ENCODE data around the gene RNF217. TPM values are rescaled to one million over a fixed set of nuclear protein-coding genes. Genes with fewer than 3 reads are reported as not detected.

Gene RNF217
- total RNA-seq, 1 experiment from 2014 or later: 12.2 TPM

DNA sequence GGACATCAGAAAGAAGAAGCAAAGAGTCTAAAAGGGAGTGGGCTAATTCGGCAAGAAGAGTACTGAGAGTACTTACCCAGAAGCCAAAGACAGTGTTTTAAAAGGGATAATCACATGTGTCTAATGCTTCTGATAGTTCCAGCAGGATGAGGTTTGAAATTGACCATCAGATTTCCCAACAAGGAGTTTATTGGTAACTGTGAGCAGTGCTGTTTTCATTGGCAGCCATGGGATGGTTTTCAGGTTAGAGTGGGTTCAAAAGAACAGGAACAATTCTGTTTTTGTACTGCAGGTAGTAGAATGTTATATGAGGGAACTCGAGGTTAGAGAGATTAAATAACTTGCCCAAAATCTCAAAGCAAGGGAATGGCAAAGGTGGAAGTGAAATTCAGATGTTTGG lies 8.5 kb downstream of the RNF217 start (continued):
- TF ChIP-seq, protein P1, sequence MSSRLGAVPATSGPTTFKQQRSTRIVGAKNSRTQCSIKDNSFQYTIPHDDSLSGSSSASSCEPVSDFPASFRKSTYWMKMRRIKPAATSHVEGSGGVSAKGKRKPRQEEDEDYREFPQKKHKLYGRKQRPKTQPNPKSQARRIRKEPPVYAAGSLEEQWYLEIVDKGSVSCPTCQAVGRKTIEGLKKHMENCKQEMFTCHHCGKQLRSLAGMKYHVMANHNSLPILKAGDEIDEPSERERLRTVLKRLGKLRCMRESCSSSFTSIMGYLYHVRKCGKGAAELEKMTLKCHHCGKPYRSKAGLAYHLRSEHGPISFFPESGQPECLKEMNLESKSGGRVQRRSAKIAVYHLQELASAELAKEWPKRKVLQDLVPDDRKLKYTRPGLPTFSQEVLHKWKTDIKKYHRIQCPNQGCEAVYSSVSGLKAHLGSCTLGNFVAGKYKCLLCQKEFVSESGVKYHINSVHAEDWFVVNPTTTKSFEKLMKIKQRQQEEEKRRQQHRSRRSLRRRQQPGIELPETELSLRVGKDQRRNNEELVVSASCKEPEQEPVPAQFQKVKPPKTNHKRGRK (CRISPR knock-in tag; IDR thresholded peaks at IDR 0.05; ENCODE audit: borderline replicate concordance): no peak
- TF ChIP-seq ELF4 (CRISPR knock-in tag; IDR thresholded peaks at IDR 0.05; ENCODE audit: low read depth) (no peak), NR3C1 (CRISPR knock-in tag; conservative IDR thresholded peaks at IDR 0.05; ENCODE audit: low read depth) (no peak), ZNF396 (CRISPR knock-in tag; IDR thresholded peaks at IDR 0.05; ENCODE audit: borderline replicate concordance) (no peak), JAZF1 (CRISPR knock-in tag; IDR thresholded peaks at IDR 0.05) (no peak), MYBL2 (CRISPR knock-in tag; IDR thresholded peaks at IDR 0.05) (no peak), NFE2L1 (CRISPR knock-in tag; IDR thresholded peaks at IDR 0.05) (no peak), ZNF532 (CRISPR knock-in tag; IDR thresholded peaks at IDR 0.05; ENCODE audit: borderline replicate concordance) (no peak), CBFB (CRISPR knock-in tag; IDR thresholded peaks at IDR 0.05; ENCODE audit: low read depth) (no peak)
- TF ChIP-seq, protein P2, sequence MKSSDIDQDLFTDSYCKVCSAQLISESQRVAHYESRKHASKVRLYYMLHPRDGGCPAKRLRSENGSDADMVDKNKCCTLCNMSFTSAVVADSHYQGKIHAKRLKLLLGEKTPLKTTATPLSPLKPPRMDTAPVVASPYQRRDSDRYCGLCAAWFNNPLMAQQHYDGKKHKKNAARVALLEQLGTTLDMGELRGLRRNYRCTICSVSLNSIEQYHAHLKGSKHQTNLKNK (CRISPR knock-in tag; IDR thresholded peaks at IDR 0.05): no peak
- TF ChIP-seq, protein P3, sequence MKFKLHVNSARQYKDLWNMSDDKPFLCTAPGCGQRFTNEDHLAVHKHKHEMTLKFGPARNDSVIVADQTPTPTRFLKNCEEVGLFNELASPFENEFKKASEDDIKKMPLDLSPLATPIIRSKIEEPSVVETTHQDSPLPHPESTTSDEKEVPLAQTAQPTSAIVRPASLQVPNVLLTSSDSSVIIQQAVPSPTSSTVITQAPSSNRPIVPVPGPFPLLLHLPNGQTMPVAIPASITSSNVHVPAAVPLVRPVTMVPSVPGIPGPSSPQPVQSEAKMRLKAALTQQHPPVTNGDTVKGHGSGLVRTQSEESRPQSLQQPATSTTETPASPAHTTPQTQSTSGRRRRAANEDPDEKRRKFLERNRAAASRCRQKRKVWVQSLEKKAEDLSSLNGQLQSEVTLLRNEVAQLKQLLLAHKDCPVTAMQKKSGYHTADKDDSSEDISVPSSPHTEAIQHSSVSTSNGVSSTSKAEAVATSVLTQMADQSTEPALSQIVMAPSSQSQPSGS (CRISPR knock-in tag; IDR thresholded peaks at IDR 0.05; ENCODE audit: borderline replicate concordance, low read depth): no peak
- TF ChIP-seq, protein P4, sequence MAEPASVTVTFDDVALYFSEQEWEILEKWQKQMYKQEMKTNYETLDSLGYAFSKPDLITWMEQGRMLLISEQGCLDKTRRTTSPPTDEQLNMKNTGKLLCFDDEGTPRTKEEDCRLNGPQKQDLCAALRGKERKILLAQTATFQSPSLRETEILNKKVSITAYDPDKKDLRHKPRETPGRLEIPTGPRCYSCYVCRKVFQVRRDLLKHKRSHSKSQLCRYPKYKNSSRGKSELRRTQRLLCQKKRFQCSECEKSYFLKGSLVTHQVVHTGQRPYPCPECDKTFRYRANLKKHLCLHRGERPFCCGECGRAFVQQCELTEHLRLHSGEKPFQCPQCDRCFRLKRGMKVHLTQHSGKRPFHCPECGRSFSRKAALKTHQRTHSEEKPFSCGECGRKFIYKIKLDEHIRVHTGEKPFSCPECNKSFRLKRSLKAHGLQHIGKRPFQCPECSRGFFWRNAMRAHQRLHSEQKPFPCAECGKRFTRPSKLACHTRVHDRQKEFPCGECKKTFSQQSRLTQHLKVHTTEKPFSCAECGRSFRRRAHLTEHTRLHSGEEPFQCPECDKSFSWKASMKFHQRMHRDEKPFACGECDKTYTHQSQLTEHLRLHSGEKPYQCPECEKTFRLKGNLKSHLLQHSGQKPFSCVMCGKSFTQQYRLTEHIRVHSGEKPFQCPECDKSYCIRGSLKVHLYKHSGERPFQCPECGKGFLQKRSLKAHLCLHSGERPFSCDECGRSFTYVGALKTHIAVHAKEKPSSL (CRISPR knock-in tag; conservative IDR thresholded peaks at IDR 0.05): no peak
- TF ChIP-seq, protein P5, sequence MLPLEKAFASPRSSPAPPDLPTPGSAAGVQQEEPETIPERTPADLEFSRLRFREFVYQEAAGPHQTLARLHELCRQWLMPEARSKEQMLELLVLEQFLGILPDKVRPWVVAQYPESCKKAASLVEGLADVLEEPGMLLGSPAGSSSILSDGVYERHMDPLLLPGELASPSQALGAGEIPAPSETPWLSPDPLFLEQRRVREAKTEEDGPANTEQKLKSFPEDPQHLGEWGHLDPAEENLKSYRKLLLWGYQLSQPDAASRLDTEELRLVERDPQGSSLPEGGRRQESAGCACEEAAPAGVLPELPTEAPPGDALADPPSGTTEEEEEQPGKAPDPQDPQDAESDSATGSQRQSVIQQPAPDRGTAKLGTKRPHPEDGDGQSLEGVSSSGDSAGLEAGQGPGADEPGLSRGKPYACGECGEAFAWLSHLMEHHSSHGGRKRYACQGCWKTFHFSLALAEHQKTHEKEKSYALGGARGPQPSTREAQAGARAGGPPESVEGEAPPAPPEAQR (CRISPR knock-in tag; IDR thresholded peaks at IDR 0.05): no peak

- no peaks in the 10 kb centered on the region for H3K27me3 Mint-ChIP-seq (ENCODE audit: low read depth)
- H3K4me1 Mint-ChIP-seq: 0 out of 2 replicates have a peak, but pooled peaks cover 4% of the 10 kb centered on the region
- H3K27ac Mint-ChIP-seq: no peak overlapping the region
- no peak overlapping the region for H3K4me3 Mint-ChIP-seq
- peaks cover 14% of the 10 kb centered on the region for H3K36me3 Mint-ChIP-seq
- peaks cover 11% of the 10 kb centered on the region for H3K9me3 Mint-ChIP-seq
- DNase-seq (ENCODE audit: low spot score): no peak
- no peak for ATAC-seq
- ChIA-PET CTCF (interaction anchor here (2.3 kb wide), 1 partner anchor 11 kb away, joined by 7 read pairs; the partner anchor contains the start of gene RNF217), POLR2A (no interaction called here)
- TF ChIP-seq, protein P6, sequence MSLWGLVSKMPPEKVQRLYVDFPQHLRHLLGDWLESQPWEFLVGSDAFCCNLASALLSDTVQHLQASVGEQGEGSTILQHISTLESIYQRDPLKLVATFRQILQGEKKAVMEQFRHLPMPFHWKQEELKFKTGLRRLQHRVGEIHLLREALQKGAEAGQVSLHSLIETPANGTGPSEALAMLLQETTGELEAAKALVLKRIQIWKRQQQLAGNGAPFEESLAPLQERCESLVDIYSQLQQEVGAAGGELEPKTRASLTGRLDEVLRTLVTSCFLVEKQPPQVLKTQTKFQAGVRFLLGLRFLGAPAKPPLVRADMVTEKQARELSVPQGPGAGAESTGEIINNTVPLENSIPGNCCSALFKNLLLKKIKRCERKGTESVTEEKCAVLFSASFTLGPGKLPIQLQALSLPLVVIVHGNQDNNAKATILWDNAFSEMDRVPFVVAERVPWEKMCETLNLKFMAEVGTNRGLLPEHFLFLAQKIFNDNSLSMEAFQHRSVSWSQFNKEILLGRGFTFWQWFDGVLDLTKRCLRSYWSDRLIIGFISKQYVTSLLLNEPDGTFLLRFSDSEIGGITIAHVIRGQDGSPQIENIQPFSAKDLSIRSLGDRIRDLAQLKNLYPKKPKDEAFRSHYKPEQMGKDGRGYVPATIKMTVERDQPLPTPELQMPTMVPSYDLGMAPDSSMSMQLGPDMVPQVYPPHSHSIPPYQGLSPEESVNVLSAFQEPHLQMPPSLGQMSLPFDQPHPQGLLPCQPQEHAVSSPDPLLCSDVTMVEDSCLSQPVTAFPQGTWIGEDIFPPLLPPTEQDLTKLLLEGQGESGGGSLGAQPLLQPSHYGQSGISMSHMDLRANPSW (CRISPR knock-in tag; conservative IDR thresholded peaks at IDR 0.05; ENCODE audit: low read depth): no peak
- TF ChIP-seq, protein P7, sequence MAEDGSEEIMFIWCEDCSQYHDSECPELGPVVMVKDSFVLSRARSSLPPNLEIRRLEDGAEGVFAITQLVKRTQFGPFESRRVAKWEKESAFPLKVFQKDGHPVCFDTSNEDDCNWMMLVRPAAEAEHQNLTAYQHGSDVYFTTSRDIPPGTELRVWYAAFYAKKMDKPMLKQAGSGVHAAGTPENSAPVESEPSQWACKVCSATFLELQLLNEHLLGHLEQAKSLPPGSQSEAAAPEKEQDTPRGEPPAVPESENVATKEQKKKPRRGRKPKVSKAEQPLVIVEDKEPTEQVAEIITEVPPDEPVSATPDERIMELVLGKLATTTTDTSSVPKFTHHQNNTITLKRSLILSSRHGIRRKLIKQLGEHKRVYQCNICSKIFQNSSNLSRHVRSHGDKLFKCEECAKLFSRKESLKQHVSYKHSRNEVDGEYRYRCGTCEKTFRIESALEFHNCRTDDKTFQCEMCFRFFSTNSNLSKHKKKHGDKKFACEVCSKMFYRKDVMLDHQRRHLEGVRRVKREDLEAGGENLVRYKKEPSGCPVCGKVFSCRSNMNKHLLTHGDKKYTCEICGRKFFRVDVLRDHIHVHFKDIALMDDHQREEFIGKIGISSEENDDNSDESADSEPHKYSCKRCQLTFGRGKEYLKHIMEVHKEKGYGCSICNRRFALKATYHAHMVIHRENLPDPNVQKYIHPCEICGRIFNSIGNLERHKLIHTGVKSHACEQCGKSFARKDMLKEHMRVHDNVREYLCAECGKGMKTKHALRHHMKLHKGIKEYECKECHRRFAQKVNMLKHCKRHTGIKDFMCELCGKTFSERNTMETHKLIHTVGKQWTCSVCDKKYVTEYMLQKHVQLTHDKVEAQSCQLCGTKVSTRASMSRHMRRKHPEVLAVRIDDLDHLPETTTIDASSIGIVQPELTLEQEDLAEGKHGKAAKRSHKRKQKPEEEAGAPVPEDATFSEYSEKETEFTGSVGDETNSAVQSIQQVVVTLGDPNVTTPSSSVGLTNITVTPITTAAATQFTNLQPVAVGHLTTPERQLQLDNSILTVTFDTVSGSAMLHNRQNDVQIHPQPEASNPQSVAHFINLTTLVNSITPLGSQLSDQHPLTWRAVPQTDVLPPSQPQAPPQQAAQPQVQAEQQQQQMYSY (CRISPR knock-in tag; IDR thresholded peaks at IDR 0.05): no peak
- no peak for TF ChIP-seq SMAD4 (CRISPR knock-in tag; IDR thresholded peaks at IDR 0.05)
Observed at GRCh38 chr6:124973780-124974179, 11.5 kb downstream of the RNF217 start.

Data from WTC11 (cell line).